Testis (tissue), 2 donors: Measurements from ENCODE around the gene ST6GALNAC2.
"Not testable (repeated sequence)": the region's sequence is repeated elsewhere in the genome, so short reads cannot be mapped to it uniquely, and the experiment has no call there.

Source experiments
- CTCF ChIP-seq, 3 experiments: fragments of 450-650 bp in 2 of 3; fragments of 200-600 bp in 1 of 3; sonication (generic) in 1 of 3; IDR thresholded peaks; one replicate each; pipeline ENCODE4 v1.5.1; 2016 to 2019; ENCODE audit warnings: antibody characterized with exemption in 3 of 3, mild to moderate bottlenecking in 2 of 3, moderate library complexity in 1 of 3
- POLR2A ChIP-seq: fragments of 450-650 bp; IDR thresholded peaks from one replicate; pipeline ENCODE4 v1.6.1; 2017; ENCODE audit warnings: antibody characterized with exemption, mild to moderate bottlenecking, moderate library complexity

DNA sequence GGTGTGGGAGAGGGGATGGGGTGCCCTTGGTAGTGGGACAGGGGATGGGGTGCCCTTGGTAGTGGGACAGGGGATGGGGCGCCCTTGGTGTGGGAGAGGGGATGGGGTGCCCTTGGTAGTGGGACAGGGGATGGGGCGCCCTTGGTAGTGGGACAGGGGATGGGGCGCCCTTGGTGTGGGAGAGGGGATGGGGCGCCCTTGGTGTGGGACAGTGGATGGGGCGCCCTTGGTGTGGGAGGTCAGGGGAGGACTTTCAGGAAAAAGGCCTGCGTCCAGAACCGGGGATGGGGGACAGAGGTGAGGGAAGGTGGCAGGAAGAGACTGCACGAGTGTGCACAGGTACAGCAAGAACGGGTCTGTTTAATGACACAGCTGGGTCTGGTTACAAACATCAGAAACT, 58.6 kb downstream of the ST6GALNAC2 start:
- TF ChIP-seq POLR2A; CTCF (IDR thresholded peaks at IDR 0.05): not testable (repeated sequence)
